IPS-20b (cell line): Measurements from ENCODE around the gene A3GALT2.
"Not testable (repeated sequence)": the region's sequence is repeated elsewhere in the genome, so short reads cannot be mapped to it uniquely, and the experiment has no call there.

Experiments used
- H3K27ac ChIP-seq: one replicate; pipeline ENCODE4 v1.5.1; 2013; ENCODE audit warnings: low read length
- H3K27me3 ChIP-seq: 2 replicates; pipeline ENCODE4 v1.6.1; 2013; ENCODE audit warnings: mild to moderate bottlenecking, low read length, inconsistent platforms; ENCODE audit not compliant: insufficient read depth
- H3K36me3 ChIP-seq: 2 replicates; pipeline ENCODE4 v1.6.1; 2013; ENCODE audit warnings: low read depth, mild to moderate bottlenecking, inconsistent platforms, low read length, moderate library complexity; ENCODE audit not compliant: insufficient read depth
- H3K4me1 ChIP-seq: 2 replicates; pipeline ENCODE4 v1.6.1; 2013; ENCODE audit warnings: mild to moderate bottlenecking, control low read depth, inconsistent platforms, low read length, moderate library complexity; ENCODE audit not compliant: insufficient read depth
- H3K4me3 ChIP-seq: 2 replicates; pipeline ENCODE4 v1.5.1; 2013; ENCODE audit warnings: mild to moderate bottlenecking, low read length, inconsistent platforms
- H3K9ac ChIP-seq: 2 replicates; pipeline ENCODE4 v1.6.1; 2013; ENCODE audit warnings: low read depth, mild to moderate bottlenecking, inconsistent platforms, low read length, moderate library complexity
- H3K9me3 ChIP-seq: 2 replicates; pipeline ENCODE4 v1.6.1; 2013; ENCODE audit warnings: mild to moderate bottlenecking, low read depth, low read length, inconsistent platforms; ENCODE audit not compliant: insufficient read depth

The A3GALT2 gene

GRCh38 chr1:33296824-33297223 is 24.1 kb downstream of the A3GALT2 start:
- H3K27me3 ChIP-seq, result no peaks in the 10 kb centered on the region
- H3K9ac ChIP-seq, result no peak overlapping the region
- peaks cover 47% of the 10 kb centered on the region for H3K36me3 ChIP-seq
- H3K9me3 ChIP-seq, result no peaks in the 10 kb centered on the region
- no peaks in the 10 kb centered on the region; the same call in 1 of the 2 replicates for H3K4me1 ChIP-seq
- no peak overlapping the region for H3K27ac ChIP-seq
- H3K4me3 ChIP-seq, result no peak overlapping the region

- H3K27ac ChIP-seq, result no peak overlapping the region
- H3K9ac ChIP-seq, result no peak overlapping the region
- H3K27me3 ChIP-seq, result no peaks in the 10 kb centered on the region
- H3K4me3 ChIP-seq, result no peak overlapping the region
- H3K36me3 ChIP-seq, result peaks cover 47% of the 10 kb centered on the region
- no peaks in the 10 kb centered on the region; the same call in 1 of the 2 replicates for H3K4me1 ChIP-seq
- no peaks in the 10 kb centered on the region for H3K9me3 ChIP-seq
Observed at GRCh38 chr1:33296082-33296458, 24.8 kb downstream of the A3GALT2 start.

- no peaks in the 10 kb centered on the region for H3K9me3 ChIP-seq
- H3K36me3 ChIP-seq, result peaks cover 47% of the 10 kb centered on the region
- H3K9ac ChIP-seq, result no peak overlapping the region
- no peak overlapping the region for H3K27ac ChIP-seq
- H3K4me1 ChIP-seq, result no peaks in the 10 kb centered on the region; the same call in 1 of the 2 replicates
- H3K4me3 ChIP-seq, result no peak overlapping the region
- H3K27me3 ChIP-seq, result no peaks in the 10 kb centered on the region
Observed at GRCh38 chr1:33295450-33296081, 25.3 kb downstream of the A3GALT2 start.

GRCh38 chr1:33295023-33295422 is 25.9 kb downstream of the A3GALT2 start:
- Histone ChIP-seq H3K4me1 (no peaks in the 10 kb centered on the region; the same call in 1 of the 2 replicates), H3K27me3 (no peaks in the 10 kb centered on the region), H3K9ac (no peak overlapping the region), H3K9me3 (no peaks in the 10 kb centered on the region), H3K4me3 (no peak overlapping the region), H3K27ac (no peak overlapping the region), H3K36me3 (peaks cover 47% of the 10 kb centered on the region)

- no peak overlapping the region for H3K9ac ChIP-seq
- no peak overlapping the region for H3K4me3 ChIP-seq
- no peaks in the 10 kb centered on the region for H3K9me3 ChIP-seq
- no peaks in the 10 kb centered on the region for H3K4me1 ChIP-seq
- peaks cover 52% of the 10 kb centered on the region for H3K36me3 ChIP-seq
- H3K27ac ChIP-seq, result no peak overlapping the region
- no peaks in the 10 kb centered on the region for H3K27me3 ChIP-seq
Observed at GRCh38 chr1:33294071-33295010, 26.6 kb downstream of the A3GALT2 start.

- no peaks in the 10 kb centered on the region for H3K9me3 ChIP-seq
- H3K36me3 ChIP-seq, result peaks cover 39% of the 10 kb centered on the region
- no peaks in the 10 kb centered on the region for H3K27me3 ChIP-seq
- H3K4me1 ChIP-seq, result no peaks in the 10 kb centered on the region
- H3K27ac ChIP-seq, result no peak overlapping the region
- H3K4me3 ChIP-seq, result no peak overlapping the region
- no peak overlapping the region for H3K9ac ChIP-seq
Observed at GRCh38 chr1:33292726-33293340, 28.1 kb downstream of the A3GALT2 start.

GRCh38 chr1:33290615-33291014 is 30.3 kb downstream of the A3GALT2 start:
- H3K9me3 ChIP-seq, H3K27ac ChIP-seq, H3K9ac ChIP-seq, H3K27me3 ChIP-seq, H3K4me3 ChIP-seq, H3K4me1 ChIP-seq: not testable (repeated sequence)
- peaks cover 29% of the 10 kb centered on the region for H3K36me3 ChIP-seq

GRCh38 chr1:33289858-33290154 is 31.1 kb downstream of the A3GALT2 start:
- Histone ChIP-seq H3K36me3 (peaks cover 32% of the 10 kb centered on the region), H3K27me3 (no peaks in the 10 kb centered on the region)

GRCh38 chr1:33288976-33289857 is 31.7 kb downstream of the A3GALT2 start:
- Histone ChIP-seq H3K36me3 (peaks cover 33% of the 10 kb centered on the region), H3K4me3 (no peak overlapping the region), H3K27ac (no peak overlapping the region), H3K4me1 (no peaks in the 10 kb centered on the region), H3K9ac (no peak overlapping the region), H3K27me3 (no peaks in the 10 kb centered on the region), H3K9me3 (no peaks in the 10 kb centered on the region)

More at GRCh38 chr1:33289858-33290154, 31.1 kb downstream of the A3GALT2 start:
- Histone ChIP-seq H3K9ac (no peak overlapping the region), H3K4me1 (no peaks in the 10 kb centered on the region), H3K4me3 (no peak overlapping the region), H3K9me3 (no peaks in the 10 kb centered on the region), H3K27ac (no peak overlapping the region)

- no peaks in the 10 kb centered on the region for H3K4me1 ChIP-seq
- H3K4me3 ChIP-seq, result no peak overlapping the region
- H3K9ac ChIP-seq, result no peak overlapping the region
- H3K36me3 ChIP-seq, result peaks cover 43% of the 10 kb centered on the region
- no peaks in the 10 kb centered on the region for H3K27me3 ChIP-seq
- H3K9me3 ChIP-seq, result no peaks in the 10 kb centered on the region
- no peak overlapping the region for H3K27ac ChIP-seq
Observed at GRCh38 chr1:33287317-33287716, 33.6 kb downstream of the A3GALT2 start.

GRCh38 chr1:33286451-33287185 is 34.3 kb downstream of the A3GALT2 start:
- Histone ChIP-seq H3K9me3 (no peaks in the 10 kb centered on the region), H3K4me3 (no peak overlapping the region), H3K9ac (no peak overlapping the region), H3K27ac (no peak overlapping the region), H3K36me3 (peaks cover 50% of the 10 kb centered on the region), H3K27me3 (no peaks in the 10 kb centered on the region), H3K4me1 (no peaks in the 10 kb centered on the region)
